Muscle layer of duodenum (tissue), 2 donors: ENCODE measurements around the gene DEAF1.

Experiments used
- H3K27ac ChIP-seq: one replicate; pipeline ENCODE4 v1.7.0; 2013; ENCODE audit warnings: mild to moderate bottlenecking, low read length
- H3K27me3 ChIP-seq: one replicate; pipeline ENCODE4 v1.7.0; 2013; ENCODE audit warnings: low read depth, mild to moderate bottlenecking, control low read depth, low read length
- H3K36me3 ChIP-seq, 2 donors: one replicate each; pipeline ENCODE4 v1.7.0; 2013; ENCODE audit warnings: low read length in 2 of 2, control low read depth in 1 of 2, mild to moderate bottlenecking in 1 of 2; ENCODE audit not compliant: insufficient read depth in 2 of 2, control insufficient read depth in 1 of 2
- H3K4me1 ChIP-seq, 2 donors: one replicate each; pipeline ENCODE4 v1.7.0; 2013; ENCODE audit warnings: low read length in 2 of 2, mild to moderate bottlenecking in 2 of 2, control low read depth in 1 of 2, moderate library complexity in 1 of 2; ENCODE audit not compliant: insufficient read depth in 2 of 2, control insufficient read depth in 1 of 2
- H3K4me3 ChIP-seq, 2 donors: one replicate each; pipeline ENCODE4 v1.7.0; 2013; ENCODE audit warnings: low read length in 2 of 2, low read depth in 1 of 2, mild to moderate bottlenecking in 1 of 2
- H3K9me3 ChIP-seq, 2 donors: one replicate each; pipeline ENCODE4 v1.7.0; 2013; ENCODE audit warnings: low read length in 2 of 2, control low read depth in 1 of 2, mild to moderate bottlenecking in 1 of 2; ENCODE audit not compliant: control insufficient read depth in 1 of 2
- donor health status: healthy.

DEAF1 gene

DNA sequence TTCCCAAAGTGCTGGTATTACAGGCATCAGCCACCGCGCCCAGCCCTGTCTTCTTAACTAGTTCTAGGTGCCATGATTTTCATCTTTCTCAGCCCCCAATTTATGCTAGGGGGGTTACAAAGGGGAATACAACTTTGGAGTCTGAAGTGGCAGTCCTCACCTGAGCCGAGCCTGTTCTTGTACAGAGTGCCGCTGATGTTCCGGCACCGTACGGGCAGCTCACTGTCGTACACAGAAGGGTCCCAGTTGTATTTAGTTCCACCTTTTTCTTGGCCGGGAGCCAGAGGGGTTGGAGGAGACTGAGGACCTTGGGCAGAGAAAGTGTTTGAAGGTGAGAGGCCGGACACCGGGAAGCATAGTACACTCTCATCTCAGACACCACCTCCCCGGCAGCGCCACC lies 7.3 kb downstream of the DEAF1 start:
- Histone ChIP-seq H3K27ac (no peak overlapping the region), H3K4me1 (no peaks in the 10 kb centered on the region), H3K27me3 (no peaks in the 10 kb centered on the region), H3K36me3 (peaks cover 30 to 60% of the 10 kb centered on the region in 2 donors), H3K9me3 (no peaks in the 10 kb centered on the region), H3K4me3 (no peak overlapping the region)

GRCh38 chr11:686451-687243 lies 8.4 kb downstream of the DEAF1 start:
- Histone ChIP-seq H3K4me3 (no peak overlapping the region), H3K36me3 (peaks cover 36 to 71% of the 10 kb centered on the region in 2 donors), H3K27ac (no peak overlapping the region), H3K4me1 (no peaks in the 10 kb centered on the region), H3K27me3 (no peaks in the 10 kb centered on the region), H3K9me3 (no peaks in the 10 kb centered on the region)

DNA sequence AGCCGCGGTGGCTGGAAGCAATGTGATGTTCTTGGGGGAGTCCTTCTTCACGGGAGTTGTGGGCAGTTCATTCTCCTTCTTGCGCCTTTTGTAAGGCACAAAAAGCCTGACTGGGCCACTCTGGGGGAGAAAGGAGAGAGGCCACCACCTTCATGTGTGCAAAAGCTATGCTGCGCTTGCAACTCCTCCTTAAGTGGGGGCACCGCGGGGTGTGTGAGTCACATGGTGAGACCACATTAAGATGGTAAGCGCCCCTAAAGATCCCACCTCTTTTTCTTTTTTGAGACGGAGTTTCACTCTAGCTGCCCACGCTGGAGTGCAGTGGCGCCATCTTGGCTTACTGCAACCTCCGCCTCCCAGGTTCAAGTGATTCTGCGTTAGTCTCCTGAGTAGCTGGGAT lies 14.1 kb downstream of the DEAF1 start:
- H3K27ac ChIP-seq, result no peak overlapping the region
- no peaks in the 10 kb centered on the region for H3K4me1 ChIP-seq
- no peaks in the 10 kb centered on the region for H3K9me3 ChIP-seq
- peaks cover 21 to 52% of the 10 kb centered on the region in 2 donors for H3K36me3 ChIP-seq
- H3K27me3 ChIP-seq, result no peaks in the 10 kb centered on the region
- H3K4me3 ChIP-seq, result no peak overlapping the region

DNA sequence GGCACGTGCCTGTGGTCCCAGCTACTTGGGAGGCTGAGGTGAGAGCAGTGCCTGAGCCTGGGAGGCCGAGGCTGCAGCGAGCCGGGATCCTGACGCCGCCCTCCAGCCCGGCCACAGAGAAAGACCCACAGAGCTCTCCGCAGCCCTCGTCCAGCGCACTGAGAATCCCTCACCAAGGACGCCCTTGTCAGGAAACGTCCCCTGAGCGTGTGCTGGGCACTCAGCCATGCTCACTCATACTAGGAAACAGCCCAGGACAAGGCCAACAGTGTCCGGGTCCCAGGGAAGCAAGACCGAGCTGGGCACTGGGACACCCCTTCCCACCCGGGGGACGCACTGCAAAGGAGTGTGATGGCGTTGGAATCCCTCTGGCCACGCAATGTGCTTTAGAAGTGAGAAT lies 14.5 kb downstream of the DEAF1 start:
- Histone ChIP-seq H3K27ac (no peak overlapping the region), H3K36me3 (peaks cover 21 to 51% of the 10 kb centered on the region in 2 donors)

GRCh38 chr11:679271-680207 lies 15.5 kb downstream of the DEAF1 start:
- H3K4me1 ChIP-seq, result no peaks in the 10 kb centered on the region
- no peaks in the 10 kb centered on the region for H3K27me3 ChIP-seq
- no peak overlapping the region for H3K4me3 ChIP-seq
- H3K36me3 ChIP-seq, result peaks cover 20 to 48% of the 10 kb centered on the region in 2 donors
- no peaks in the 10 kb centered on the region for H3K9me3 ChIP-seq
- H3K27ac ChIP-seq, result no peak overlapping the region

More for the DNA sequence above, 14.5 kb downstream of the DEAF1 start:
- no peaks in the 10 kb centered on the region for H3K4me1 ChIP-seq
- H3K27me3 ChIP-seq, result no peaks in the 10 kb centered on the region
- H3K4me3 ChIP-seq, result no peak overlapping the region
- no peaks in the 10 kb centered on the region for H3K9me3 ChIP-seq

- Histone ChIP-seq H3K4me1 (no peaks in the 10 kb centered on the region), H3K9me3 (no peaks in the 10 kb centered on the region), H3K27me3 (no peaks in the 10 kb centered on the region), H3K4me3 (no peak overlapping the region), H3K27ac (no peak overlapping the region), H3K36me3 (peaks cover 18 to 47% of the 10 kb centered on the region in 2 donors)
Observed at GRCh38 chr11:678297-678696, 16.7 kb downstream of the DEAF1 start.

DNA sequence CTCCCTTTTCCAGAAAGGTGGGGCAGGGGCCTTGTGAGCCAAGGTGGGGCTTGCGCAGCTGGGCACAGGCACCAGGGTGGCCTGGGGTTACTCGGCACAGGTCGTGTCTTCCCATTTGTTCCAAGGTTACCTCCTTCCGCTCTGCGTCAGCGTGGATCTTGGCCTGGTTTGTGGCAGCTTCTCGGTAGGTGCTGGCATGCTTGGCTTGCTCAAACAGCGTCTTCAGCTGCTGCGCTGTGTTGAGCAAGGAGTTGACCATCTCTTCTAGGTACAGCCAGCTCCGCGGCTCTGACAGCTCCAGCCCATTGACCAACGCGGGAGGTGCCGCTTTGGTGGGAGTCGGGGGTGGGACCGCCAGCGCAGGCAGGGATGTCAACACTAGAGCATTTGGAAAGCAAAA lies 20.6 kb downstream of the DEAF1 start:
- H3K36me3 ChIP-seq, result peaks cover 11 to 27% of the 10 kb centered on the region in 2 donors

DNA sequence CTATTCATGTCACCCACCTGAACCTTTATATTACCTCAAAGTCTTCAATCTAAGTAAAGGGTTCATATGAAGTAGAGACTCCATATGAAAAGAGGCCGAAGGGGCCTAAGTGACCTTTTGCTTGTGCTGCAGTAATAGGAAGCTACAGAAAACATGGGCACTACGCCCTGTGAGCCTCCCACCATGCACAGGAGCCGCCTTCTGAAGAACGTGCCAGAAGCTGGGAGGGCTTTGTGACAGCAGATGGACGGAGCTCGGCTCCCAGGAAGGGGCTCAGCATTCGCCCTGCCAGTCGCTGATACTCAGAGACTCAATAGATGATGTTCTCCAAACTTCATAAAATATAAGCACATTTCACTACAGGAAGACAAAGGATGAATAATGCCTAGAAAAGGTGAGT lies 21.2 kb downstream of the DEAF1 start:
- Histone ChIP-seq H3K9me3 (no peaks in the 10 kb centered on the region), H3K36me3 (peaks cover 11 to 25% of the 10 kb centered on the region in 2 donors), H3K4me1 (no peaks in the 10 kb centered on the region), H3K27ac (no peak overlapping the region), H3K4me3 (no peak overlapping the region), H3K27me3 (no peaks in the 10 kb centered on the region)

More for the DNA sequence above, 20.6 kb downstream of the DEAF1 start:
- H3K27me3 ChIP-seq, result no peaks in the 10 kb centered on the region
- no peak overlapping the region for H3K4me3 ChIP-seq
- H3K4me1 ChIP-seq, result no peaks in the 10 kb centered on the region
- no peaks in the 10 kb centered on the region for H3K9me3 ChIP-seq
- no peak overlapping the region for H3K27ac ChIP-seq

DNA sequence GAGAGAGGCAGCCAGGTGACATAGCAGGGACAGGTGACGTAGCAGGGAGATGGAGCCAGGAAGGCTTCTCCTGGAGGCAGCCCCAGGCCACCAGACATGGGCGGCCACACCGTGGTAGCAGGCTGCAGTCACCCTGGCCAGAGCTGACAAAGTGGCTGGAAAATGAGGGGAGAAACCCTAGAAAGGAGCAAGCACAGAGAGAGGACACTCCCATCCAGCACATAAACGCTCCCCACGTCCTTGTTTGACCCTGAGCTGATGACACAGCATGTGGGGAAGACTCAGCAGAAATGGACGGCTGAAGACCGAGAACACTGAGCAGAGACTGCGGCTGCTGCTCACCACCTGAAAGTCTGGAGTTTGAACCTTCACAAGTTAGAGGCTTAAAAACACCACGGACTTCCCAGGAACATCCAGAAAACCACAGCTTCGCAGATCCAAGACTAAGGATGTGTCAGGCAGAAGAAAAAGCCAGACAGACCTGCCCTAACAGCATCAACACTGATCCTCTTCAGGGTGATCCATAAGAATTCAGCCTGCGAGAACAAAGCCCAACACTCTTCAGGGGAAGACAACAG lies 29.2 kb downstream of the DEAF1 start:
- Histone ChIP-seq H3K27ac (peak overlapping the region; percentile 35), H3K4me3 (no peak overlapping the region), H3K4me1 (peaks cover 0 to 3% of the 10 kb centered on the region in 2 donors), H3K27me3 (no peaks in the 10 kb centered on the region), H3K9me3 (no peaks in the 10 kb centered on the region), H3K36me3 (peaks cover 0 to 4% of the 10 kb centered on the region in 2 donors)

DNA sequence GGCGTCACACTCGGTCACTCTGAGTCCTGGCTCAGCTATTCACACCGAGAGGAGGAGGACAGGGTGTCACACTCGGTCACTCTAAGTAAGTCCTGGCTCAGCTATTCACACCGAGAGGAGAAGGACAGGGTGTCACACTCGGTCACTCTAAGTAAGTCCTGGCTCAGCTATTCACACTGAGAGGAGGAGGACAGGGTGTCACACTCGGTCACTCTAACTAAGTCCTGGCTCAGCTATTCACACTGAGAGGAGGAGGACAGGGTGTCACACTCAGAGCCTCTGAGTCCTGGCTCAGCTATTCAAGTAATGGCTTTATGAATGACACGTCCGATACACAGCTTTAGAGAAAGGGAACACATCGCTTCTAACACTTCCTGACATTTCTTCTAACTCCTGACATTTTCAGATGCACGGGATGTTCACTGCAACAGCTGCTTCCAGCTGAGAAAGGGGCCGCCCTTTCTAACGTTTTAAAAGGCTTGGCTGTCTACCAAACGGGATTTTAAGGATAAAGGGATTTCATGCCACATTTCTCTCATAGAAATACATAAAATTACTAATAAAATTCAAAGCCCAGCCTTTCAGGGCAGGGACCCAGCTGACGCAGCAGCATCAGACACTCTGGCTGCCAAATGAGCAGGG lies 29.8 kb downstream of the DEAF1 start:
- H3K4me1 ChIP-seq, result peaks cover 0 to 3% of the 10 kb centered on the region in 2 donors
- no peak overlapping the region for H3K27ac ChIP-seq
- no peak overlapping the region for H3K4me3 ChIP-seq
- no peaks in the 10 kb centered on the region for H3K9me3 ChIP-seq
- peaks cover 4% of the 10 kb centered on the region in 2 donors for H3K36me3 ChIP-seq
- no peaks in the 10 kb centered on the region for H3K27me3 ChIP-seq
